ENCODE results near the gene RPL36. TPM values are rescaled to one million over a fixed set of nuclear protein-coding genes. Genes with fewer than 3 reads are reported as not detected.

The RPL36 gene
- total RNA-seq, 1 experiment from 2014 or later: 1,504 TPM

DNA sequence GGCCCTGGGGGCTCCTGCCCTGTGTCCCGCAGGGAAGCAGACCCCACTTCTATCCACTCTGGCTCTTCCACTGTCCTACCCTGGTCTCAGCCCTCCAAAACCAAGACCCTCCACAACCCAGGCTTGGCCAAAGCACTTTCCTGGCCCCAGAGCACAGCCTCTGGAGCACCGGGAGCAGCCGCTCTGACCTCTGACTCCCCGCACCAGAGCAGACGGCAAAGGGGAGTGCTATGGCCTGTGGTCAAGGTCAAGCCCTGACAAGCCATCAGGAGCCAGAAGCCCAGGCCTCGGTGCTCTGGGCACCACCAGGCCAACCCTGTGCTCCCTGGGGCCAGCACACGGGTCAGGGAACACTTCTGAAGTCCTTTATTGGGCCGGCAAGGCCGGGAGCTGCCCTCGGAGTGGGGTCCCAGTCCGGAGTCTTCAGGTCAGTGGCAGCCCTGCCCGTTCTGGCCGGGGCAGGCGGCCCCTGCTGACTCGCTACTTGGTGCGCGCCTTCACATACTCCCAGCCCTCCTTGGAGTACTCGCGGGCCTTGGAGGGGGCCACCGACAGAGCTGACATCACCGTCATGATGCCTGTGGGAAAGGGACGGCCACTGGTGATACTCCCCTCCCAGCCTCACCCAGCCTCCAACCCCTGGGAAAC, 11.9 kb upstream of the RPL36 start:
- no peaks in the 10 kb centered on the region for H3K36me3 ChIP-seq (ENCODE audit: control insufficient read depth in 1 of 2, insufficient read depth in 2 of 2, low read length in 2 of 2)
- no peaks in the 10 kb centered on the region for H3K27me3 ChIP-seq (ENCODE audit: insufficient read depth, low read length)
- ChIA-PET CTCF (interaction anchor here (1.0 kb wide), 1 partner anchor 11 kb away, joined by 3 read pairs; no protein-coding TSS in a partner anchor), RAD21 (ENCODE audit: low non-redundant PET in 1 of 2, low total read pairs in 2 of 2, uncharacterized antibody in 2 of 2, unreplicated experiment in 2 of 2) (interaction anchor here in 1 of 2 experiments (0.8 kb wide), 1 partner anchor 13 kb away, joined by 3 read pairs; no protein-coding TSS in a partner anchor), POLR2A (no interaction called here)
- H3K4me1 ChIP-seq (ENCODE audit: control insufficient read depth in 1 of 2, insufficient read depth in 2 of 2, low read length in 2 of 2): peaks cover 5 to 17% of the 10 kb centered on the region in 2 experiments; a peak in 2 of 4 replicates
- H4K20me1 ChIP-seq (ENCODE audit: insufficient read depth): no peaks in the 10 kb centered on the region
- no peak overlapping the region for H3K4me2 ChIP-seq (ENCODE audit: low read length)
- H3K9ac ChIP-seq (ENCODE audit: low read length): no peak overlapping the region
- DNase-seq (ENCODE audit: low read depth, low spot score) (no peak), ATAC-seq (no peak)
- no peak overlapping the region for H3K4me3 ChIP-seq (replicated peaks in 1 of 2; ENCODE audit: low read depth in 1 of 2, low read length in 2 of 2)
- H3K9me2 ChIP-seq (ENCODE audit: insufficient read depth): no peaks in the 10 kb centered on the region
- H3K79me2 ChIP-seq (ENCODE audit: insufficient read depth, low read length): peaks cover 12% of the 10 kb centered on the region
- no peaks in the 10 kb centered on the region for H3K9me3 ChIP-seq (ENCODE audit: control insufficient read depth in 1 of 2, insufficient read depth in 1 of 2, low read depth in 1 of 2, low read length in 2 of 2)
- intact Hi-C loops (cut with micrococcal nuclease): no loop called here
- TF ChIP-seq CBX3 (IDR thresholded peaks at IDR 0.05; ENCODE audit: low read depth): no peak
- no peak overlapping the region for H3K27ac ChIP-seq (ENCODE audit: low read depth, low read length)
- no TSS peak for BruUV-seq (replicated peaks)
- no peak overlapping the region for H2AFZ ChIP-seq (ENCODE audit: low read depth, low read length, poor library complexity, severe bottlenecking)

DNA sequence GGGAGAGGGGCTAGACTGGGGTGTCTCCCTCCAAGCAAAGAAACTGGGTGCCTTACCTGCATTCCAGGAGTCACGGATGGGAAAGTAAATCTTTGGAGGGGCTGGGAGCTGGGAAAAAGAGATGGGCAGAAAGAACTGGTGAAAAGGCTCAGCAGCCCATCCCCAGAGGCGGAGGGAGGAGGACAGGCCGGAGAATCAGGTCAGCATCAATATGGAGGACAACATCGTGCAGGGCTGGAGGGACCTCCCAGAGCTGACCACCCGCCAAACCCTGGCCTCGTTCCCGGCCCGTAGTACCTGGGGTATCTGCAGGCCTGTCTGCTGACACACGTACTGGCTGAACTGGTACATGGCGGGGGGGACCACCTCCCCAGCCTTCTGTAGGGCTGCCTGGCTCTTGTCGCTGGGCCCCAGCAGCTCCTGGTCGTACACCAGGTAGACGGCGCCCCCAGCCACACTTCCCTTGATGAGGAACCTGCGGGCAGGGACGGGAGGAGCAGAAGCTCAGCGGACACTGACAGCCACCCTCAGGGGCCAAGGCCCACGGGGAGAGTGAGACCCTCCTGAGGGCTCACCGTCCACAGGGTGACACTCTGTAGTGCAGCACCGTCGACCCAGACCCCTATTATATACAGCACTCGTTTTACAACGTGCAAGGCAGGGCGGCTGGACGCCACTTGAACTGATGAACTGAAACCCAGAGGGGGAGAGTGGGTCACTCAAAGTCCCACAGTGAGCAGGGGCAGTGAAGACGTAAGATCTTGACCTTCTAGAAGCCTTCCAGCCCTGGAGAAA, 10.6 kb upstream of the RPL36 start:
- H3K9ac ChIP-seq (ENCODE audit: low read length): peak overlapping the region; percentile 96
- peaks cover 12% of the 10 kb centered on the region for H3K79me2 ChIP-seq (ENCODE audit: insufficient read depth, low read length)
- H3K4me3 ChIP-seq (replicated peaks in 1 of 2; ENCODE audit: low read depth in 1 of 2, low read length in 2 of 2): peak overlapping the region; percentile 84 to 99
- H3K27ac ChIP-seq (ENCODE audit: low read depth, low read length): peak overlapping the region; percentile 69
- H3K36me3 ChIP-seq (ENCODE audit: control insufficient read depth in 1 of 2, insufficient read depth in 2 of 2, low read length in 2 of 2): no peaks in the 10 kb centered on the region
- peak overlapping the region; percentile 95 for H3K4me2 ChIP-seq (ENCODE audit: low read length)
- H3K27me3 ChIP-seq (ENCODE audit: insufficient read depth, low read length): no peaks in the 10 kb centered on the region
- ChIA-PET RAD21 (ENCODE audit: low non-redundant PET in 1 of 2, low total read pairs in 2 of 2, uncharacterized antibody in 2 of 2, unreplicated experiment in 2 of 2) (no interaction called here), CTCF (interaction anchor here (1.0 kb wide), 1 partner anchor 10 kb away, joined by 4 read pairs; the partner anchor contains the start of gene RPL36), POLR2A (interaction anchor here (0.5 kb wide), 1 partner anchor 23 kb away, joined by 4 read pairs; no protein-coding TSS in a partner anchor)
- no peaks in the 10 kb centered on the region for H3K9me3 ChIP-seq (ENCODE audit: control insufficient read depth in 1 of 2, insufficient read depth in 1 of 2, low read depth in 1 of 2, low read length in 2 of 2)
- no TSS peak for BruUV-seq (replicated peaks)
- no peak for DNase-seq (ENCODE audit: low read depth, low spot score)
- H3K9me2 ChIP-seq (ENCODE audit: insufficient read depth): no peaks in the 10 kb centered on the region
- H4K20me1 ChIP-seq (ENCODE audit: insufficient read depth): no peaks in the 10 kb centered on the region
- H2AFZ ChIP-seq (ENCODE audit: low read depth, low read length, poor library complexity, severe bottlenecking): no peak overlapping the region
- no peak for ATAC-seq
- intact Hi-C loops (cut with micrococcal nuclease): loop anchor here (1.0 to 2.0 kb wide), 2 partner anchors 41 to 111 kb away; partner anchors contain the start of genes CATSPERD, DUS3L and LONP1
- peaks cover 5 to 17% of the 10 kb centered on the region in 2 experiments; a peak in 2 of 4 replicates for H3K4me1 ChIP-seq (ENCODE audit: control insufficient read depth in 1 of 2, insufficient read depth in 2 of 2, low read length in 2 of 2)
- TF ChIP-seq, protein P1, sequence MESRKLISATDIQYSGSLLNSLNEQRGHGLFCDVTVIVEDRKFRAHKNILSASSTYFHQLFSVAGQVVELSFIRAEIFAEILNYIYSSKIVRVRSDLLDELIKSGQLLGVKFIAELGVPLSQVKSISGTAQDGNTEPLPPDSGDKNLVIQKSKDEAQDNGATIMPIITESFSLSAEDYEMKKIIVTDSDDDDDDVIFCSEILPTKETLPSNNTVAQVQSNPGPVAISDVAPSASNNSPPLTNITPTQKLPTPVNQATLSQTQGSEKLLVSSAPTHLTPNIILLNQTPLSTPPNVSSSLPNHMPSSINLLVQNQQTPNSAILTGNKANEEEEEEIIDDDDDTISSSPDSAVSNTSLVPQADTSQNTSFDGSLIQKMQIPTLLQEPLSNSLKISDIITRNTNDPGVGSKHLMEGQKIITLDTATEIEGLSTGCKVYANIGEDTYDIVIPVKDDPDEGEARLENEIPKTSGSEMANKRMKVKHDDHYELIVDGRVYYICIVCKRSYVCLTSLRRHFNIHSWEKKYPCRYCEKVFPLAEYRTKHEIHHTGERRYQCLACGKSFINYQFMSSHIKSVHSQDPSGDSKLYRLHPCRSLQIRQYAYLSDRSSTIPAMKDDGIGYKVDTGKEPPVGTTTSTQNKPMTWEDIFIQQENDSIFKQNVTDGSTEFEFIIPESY (IDR thresholded peaks at IDR 0.05; ENCODE audit: extremely low read depth, insufficient replicate concordance, low read length): no peak
- TF ChIP-seq RAD21 (IDR thresholded peaks at IDR 0.05; ENCODE audit: low read depth) (no peak), ELF1 (IDR thresholded peaks at IDR 0.05; ENCODE audit: borderline replicate concordance, low read depth) (no peak), EGR1 (IDR thresholded peaks at IDR 0.05; ENCODE audit: low read depth) (no peak), EZH2phosphoT487 (IDR thresholded peaks at IDR 0.05; ENCODE audit: borderline replicate concordance) (no peak), POLR2AphosphoS5 (IDR thresholded peaks at IDR 0.05; ENCODE audit: low read depth, low read length) (no peak), SIN3A (IDR thresholded peaks at IDR 0.05; ENCODE audit: low read depth) (no peak), CBX3 (IDR thresholded peaks at IDR 0.05; ENCODE audit: low read depth) (no peak), YY1 (IDR thresholded peaks at IDR 0.05; ENCODE audit: extremely low read depth, insufficient replicate concordance, low read depth, low read length) (no peak)
- TF ChIP-seq, protein P2, sequence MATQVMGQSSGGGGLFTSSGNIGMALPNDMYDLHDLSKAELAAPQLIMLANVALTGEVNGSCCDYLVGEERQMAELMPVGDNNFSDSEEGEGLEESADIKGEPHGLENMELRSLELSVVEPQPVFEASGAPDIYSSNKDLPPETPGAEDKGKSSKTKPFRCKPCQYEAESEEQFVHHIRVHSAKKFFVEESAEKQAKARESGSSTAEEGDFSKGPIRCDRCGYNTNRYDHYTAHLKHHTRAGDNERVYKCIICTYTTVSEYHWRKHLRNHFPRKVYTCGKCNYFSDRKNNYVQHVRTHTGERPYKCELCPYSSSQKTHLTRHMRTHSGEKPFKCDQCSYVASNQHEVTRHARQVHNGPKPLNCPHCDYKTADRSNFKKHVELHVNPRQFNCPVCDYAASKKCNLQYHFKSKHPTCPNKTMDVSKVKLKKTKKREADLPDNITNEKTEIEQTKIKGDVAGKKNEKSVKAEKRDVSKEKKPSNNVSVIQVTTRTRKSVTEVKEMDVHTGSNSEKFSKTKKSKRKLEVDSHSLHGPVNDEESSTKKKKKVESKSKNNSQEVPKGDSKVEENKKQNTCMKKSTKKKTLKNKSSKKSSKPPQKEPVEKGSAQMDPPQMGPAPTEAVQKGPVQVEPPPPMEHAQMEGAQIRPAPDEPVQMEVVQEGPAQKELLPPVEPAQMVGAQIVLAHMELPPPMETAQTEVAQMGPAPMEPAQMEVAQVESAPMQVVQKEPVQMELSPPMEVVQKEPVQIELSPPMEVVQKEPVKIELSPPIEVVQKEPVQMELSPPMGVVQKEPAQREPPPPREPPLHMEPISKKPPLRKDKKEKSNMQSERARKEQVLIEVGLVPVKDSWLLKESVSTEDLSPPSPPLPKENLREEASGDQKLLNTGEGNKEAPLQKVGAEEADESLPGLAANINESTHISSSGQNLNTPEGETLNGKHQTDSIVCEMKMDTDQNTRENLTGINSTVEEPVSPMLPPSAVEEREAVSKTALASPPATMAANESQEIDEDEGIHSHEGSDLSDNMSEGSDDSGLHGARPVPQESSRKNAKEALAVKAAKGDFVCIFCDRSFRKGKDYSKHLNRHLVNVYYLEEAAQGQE (IDR thresholded peaks at IDR 0.05; ENCODE audit: low read depth): no peak
- TF ChIP-seq, protein P3, sequence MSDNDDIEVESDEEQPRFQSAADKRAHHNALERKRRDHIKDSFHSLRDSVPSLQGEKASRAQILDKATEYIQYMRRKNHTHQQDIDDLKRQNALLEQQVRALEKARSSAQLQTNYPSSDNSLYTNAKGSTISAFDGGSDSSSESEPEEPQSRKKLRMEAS (IDR thresholded peaks at IDR 0.05): no peak

Measured in HCT116 (cell line).